Activated T-cell treated with anti-CD3 and anti-CD28 coated beads, Interleukin-2, amount 50 U/mL, for 4 hours (primary cell): Measurements from ENCODE around the gene TBC1D1. TPM values are rescaled to one million over a fixed set of nuclear protein-coding genes. Genes with fewer than 3 reads are reported as not detected.

ENCODE experiments used
- ATAC-seq, 2 donors: fragments of 200-7000 bp; cut with Tn5 transposase; one replicate each; pipeline ENCODE4 v1.10.0; 2021
- DNase-seq: peaks from one replicate; pipeline ENCODE4 v3.0.0-alpha.2; 2020
- H3K27me3 Mint-ChIP-seq: one replicate; pipeline ENCODE4 v1.8.0; 2021; ENCODE audit warnings: low read depth, mixed read lengths
- H3K36me3 Mint-ChIP-seq: one replicate; pipeline ENCODE4 v1.8.0; 2022; ENCODE audit warnings: mixed read lengths; ENCODE audit not compliant: insufficient read depth
- H3K4me1 Mint-ChIP-seq: one replicate; pipeline ENCODE4 v1.8.0; 2021; ENCODE audit warnings: low read depth, mixed read lengths
- H3K4me3 Mint-ChIP-seq: one replicate; pipeline ENCODE4 v1.8.0; 2021; ENCODE audit warnings: mild to moderate bottlenecking, moderate library complexity, mixed read lengths
- H3K9me3 Mint-ChIP-seq: one replicate; pipeline ENCODE4 v1.8.0; 2021; ENCODE audit warnings: mixed read lengths
- total RNA-seq, 3 donors: library from RNA; stranded (reverse); gene quantifications; one replicate each; pipeline ENCODE4 v1.2.1, GENCODE V29; 2021

The TBC1D1 gene
- total RNA-seq, 3 donors from 2014 or later: 29.4 to 42.0 (median 38.8) TPM

- Mint-ChIP-seq H3K4me3 (no peak overlapping the region), H3K4me1 (peaks cover 15% of the 10 kb centered on the region), H3K36me3 (peaks cover 42% of the 10 kb centered on the region), H3K9me3 (no peaks in the 10 kb centered on the region), H3K27me3 (no peaks in the 10 kb centered on the region)
- DNase-seq (no peak), ATAC-seq (no peak)
These were observed 187.1 kb downstream of the TBC1D1 start for GRCh38 chr4:38077791-38078489.

- peaks cover 37% of the 10 kb centered on the region for H3K36me3 Mint-ChIP-seq
These were observed 187.9 kb downstream of the TBC1D1 start for GRCh38 chr4:38078590-38079421.

GRCh38 chr4:38080061-38080974 is 189.4 kb downstream of the TBC1D1 start:
- Mint-ChIP-seq H3K9me3 (no peaks in the 10 kb centered on the region), H3K27me3 (no peaks in the 10 kb centered on the region), H3K4me3 (no peak overlapping the region), H3K36me3 (peaks cover 38% of the 10 kb centered on the region), H3K4me1 (peaks cover 13% of the 10 kb centered on the region)
- DNase-seq (no peak), ATAC-seq (no peak)

More at GRCh38 chr4:38078590-38079421, 187.9 kb downstream of the TBC1D1 start:
- no peaks in the 10 kb centered on the region for H3K9me3 Mint-ChIP-seq
- DNase-seq: no peak
- no peaks in the 10 kb centered on the region for H3K27me3 Mint-ChIP-seq
- H3K4me1 Mint-ChIP-seq: peaks cover 13% of the 10 kb centered on the region
- ATAC-seq: peak; percentile 77 to 82
- no peak overlapping the region for H3K4me3 Mint-ChIP-seq

GRCh38 chr4:38082021-38082420 is 191.1 kb downstream of the TBC1D1 start:
- H3K4me3 Mint-ChIP-seq: no peak overlapping the region
- H3K4me1 Mint-ChIP-seq: peaks cover 11% of the 10 kb centered on the region
- H3K27me3 Mint-ChIP-seq: no peaks in the 10 kb centered on the region
- H3K9me3 Mint-ChIP-seq: no peaks in the 10 kb centered on the region
- ATAC-seq: no peak
- DNase-seq: no peak
- peaks cover 32% of the 10 kb centered on the region for H3K36me3 Mint-ChIP-seq

- ATAC-seq: no peak
- DNase-seq: no peak
These were observed 191.8 kb downstream of the TBC1D1 start for GRCh38 chr4:38082424-38083385.

GRCh38 chr4:38084877-38085711 is 194.2 kb downstream of the TBC1D1 start:
- H3K27me3 Mint-ChIP-seq: no peaks in the 10 kb centered on the region
- H3K9me3 Mint-ChIP-seq: no peaks in the 10 kb centered on the region
- peaks cover 2% of the 10 kb centered on the region for H3K4me1 Mint-ChIP-seq
- no peak overlapping the region for H3K4me3 Mint-ChIP-seq
- DNase-seq (no peak), ATAC-seq (no peak)
- peaks cover 21% of the 10 kb centered on the region for H3K36me3 Mint-ChIP-seq

More at GRCh38 chr4:38082424-38083385, 191.8 kb downstream of the TBC1D1 start:
- no peaks in the 10 kb centered on the region for H3K9me3 Mint-ChIP-seq
- peaks cover 28% of the 10 kb centered on the region for H3K36me3 Mint-ChIP-seq
- H3K4me1 Mint-ChIP-seq: peaks cover 11% of the 10 kb centered on the region
- no peak overlapping the region for H3K4me3 Mint-ChIP-seq
- no peaks in the 10 kb centered on the region for H3K27me3 Mint-ChIP-seq

- Mint-ChIP-seq H3K9me3 (no peaks in the 10 kb centered on the region), H3K27me3 (no peaks in the 10 kb centered on the region), H3K4me1 (peaks cover 7% of the 10 kb centered on the region), H3K4me3 (no peak overlapping the region), H3K36me3 (peaks cover 22% of the 10 kb centered on the region)
- DNase-seq (no peak), ATAC-seq (no peak)
These were observed 194.9 kb downstream of the TBC1D1 start for GRCh38 chr4:38085751-38086150.

- ATAC-seq (no peak), DNase-seq (no peak)
- H3K36me3 Mint-ChIP-seq: peaks cover 27% of the 10 kb centered on the region
- peaks cover 13% of the 10 kb centered on the region for H3K4me1 Mint-ChIP-seq
- H3K27me3 Mint-ChIP-seq: no peaks in the 10 kb centered on the region
- no peak overlapping the region for H3K4me3 Mint-ChIP-seq
- H3K9me3 Mint-ChIP-seq: no peaks in the 10 kb centered on the region
These were observed 195.4 kb downstream of the TBC1D1 start for GRCh38 chr4:38086151-38086848.

- no peak for ATAC-seq
- no peaks in the 10 kb centered on the region for H3K9me3 Mint-ChIP-seq
- peaks cover 24% of the 10 kb centered on the region for H3K36me3 Mint-ChIP-seq
- H3K4me1 Mint-ChIP-seq: peaks cover 14% of the 10 kb centered on the region
- no peak overlapping the region for H3K4me3 Mint-ChIP-seq
- H3K27me3 Mint-ChIP-seq: no peaks in the 10 kb centered on the region
- no peak for DNase-seq
These were observed 196.0 kb downstream of the TBC1D1 start for GRCh38 chr4:38086849-38087226.

GRCh38 chr4:38088321-38088720 is 197.4 kb downstream of the TBC1D1 start:
- peaks cover 14% of the 10 kb centered on the region for H3K4me1 Mint-ChIP-seq
- H3K27me3 Mint-ChIP-seq: no peaks in the 10 kb centered on the region
- peaks cover 26% of the 10 kb centered on the region for H3K36me3 Mint-ChIP-seq
- no peak for ATAC-seq
- H3K4me3 Mint-ChIP-seq: no peak overlapping the region
- no peak for DNase-seq
- H3K9me3 Mint-ChIP-seq: no peaks in the 10 kb centered on the region

GRCh38 chr4:38089961-38090360 is 199.1 kb downstream of the TBC1D1 start:
- peaks cover 23% of the 10 kb centered on the region for H3K36me3 Mint-ChIP-seq
- ATAC-seq: no peak
- H3K4me3 Mint-ChIP-seq: no peak overlapping the region

More at GRCh38 chr4:38089961-38090360, 199.1 kb downstream of the TBC1D1 start:
- Mint-ChIP-seq H3K27me3 (no peaks in the 10 kb centered on the region), H3K4me1 (peaks cover 14% of the 10 kb centered on the region), H3K9me3 (no peaks in the 10 kb centered on the region)
- no peak for DNase-seq
